Neural progenitor cell (in vitro differentiated cells): ENCODE data around the gene TLR10. TPM values are rescaled to one million over a fixed set of nuclear protein-coding genes. Genes with fewer than 3 reads are reported as not detected.

ENCODE experiments used
- DNase-seq: peaks from one replicate; pipeline ENCODE4 v3.0.0-alpha.2; 2016; ENCODE audit warnings: low spot score
- H2AFZ ChIP-seq: fragments of 200-600 bp; sonication (generic); replicated peaks from 2 replicates; pipeline ENCODE4 v1.6.1; 2016; ENCODE audit warnings: antibody characterized with exemption
- H3F3A ChIP-seq: fragments of 200-600 bp; sonication (generic); 2 replicates; pipeline ENCODE4 v1.6.1; 2016; ENCODE audit warnings: antibody characterized with exemption, low read depth
- H3K27ac ChIP-seq: fragments of 200-600 bp; sonication (generic); 2 replicates; pipeline ENCODE4 v1.5.1; 2016; ENCODE audit warnings: mild to moderate bottlenecking
- H3K27me3 ChIP-seq: fragments of 200-600 bp; sonication (generic); 2 replicates; pipeline ENCODE4 v1.6.1; 2016; ENCODE audit warnings: mild to moderate bottlenecking, moderate library complexity
- H3K36me3 ChIP-seq: fragments of 200-600 bp; sonication (generic); 2 replicates; pipeline ENCODE4 v1.5.1; 2016
- H3K4me1 ChIP-seq: fragments of 200-600 bp; sonication (generic); 2 replicates; pipeline ENCODE4 v1.6.1; 2016; ENCODE audit warnings: mixed run types
- H3K4me2 ChIP-seq: fragments of 200-600 bp; sonication (generic); 2 replicates; pipeline ENCODE4 v1.6.1; 2016
- H3K4me3 ChIP-seq: fragments of 200-600 bp; sonication (generic); 2 replicates; pipeline ENCODE4 v1.5.1; 2016
- H3K79me2 ChIP-seq: fragments of 200-600 bp; sonication (generic); 2 replicates; pipeline ENCODE4 v1.6.1; 2016; ENCODE audit warnings: low read depth
- H3K9ac ChIP-seq: fragments of 200-600 bp; sonication (generic); 2 replicates; pipeline ENCODE4 v1.6.1; 2016
- H3K9me3 ChIP-seq: fragments of 200-600 bp; sonication (generic); 2 replicates; pipeline ENCODE4 v1.5.1; 2016; ENCODE audit warnings: low read depth
- H4K20me1 ChIP-seq: fragments of 200-600 bp; sonication (generic); 2 replicates; pipeline ENCODE4 v1.6.1; 2016; ENCODE audit warnings: low read depth
- H3K27ac Mint-ChIP-seq: 3 replicates; pipeline ENCODE4 v1.8.0; 2021; ENCODE audit warnings: mixed read lengths
- H3K27me3 Mint-ChIP-seq: 2 replicates; pipeline ENCODE4 v1.8.0; 2022; ENCODE audit warnings: low read depth, mild to moderate bottlenecking, inconsistent platforms, moderate library complexity, mixed read lengths; ENCODE audit not compliant: insufficient read depth
- H3K36me3 Mint-ChIP-seq: 3 replicates; pipeline ENCODE4 v1.8.0; 2021; ENCODE audit warnings: mixed read lengths
- H3K4me1 Mint-ChIP-seq: 3 replicates; pipeline ENCODE4 v1.8.0; 2021; ENCODE audit warnings: mixed read lengths
- H3K4me3 Mint-ChIP-seq: 3 replicates; pipeline ENCODE4 v1.8.0; 2021; ENCODE audit warnings: mild to moderate bottlenecking, moderate library complexity, mixed read lengths
- H3K9me3 Mint-ChIP-seq: 3 replicates; pipeline ENCODE4 v1.8.0; 2020; ENCODE audit warnings: mixed read lengths
- CTCF ChIP-seq: fragments of 200-600 bp; sonication (generic); IDR thresholded peaks from 2 replicates; pipeline ENCODE4 v1.5.1; 2017; ENCODE audit warnings: antibody characterized with exemption, mild to moderate bottlenecking
- EZH2 ChIP-seq: fragments of 200-600 bp; sonication (generic); IDR thresholded peaks from 2 replicates; pipeline ENCODE4 v1.6.1; 2017; ENCODE audit warnings: antibody characterized with exemption, mild to moderate bottlenecking, moderate library complexity
- EZH2phosphoT487 ChIP-seq: fragments of 200-600 bp; sonication (generic); IDR thresholded peaks from 2 replicates; pipeline ENCODE4 v1.6.1; 2017; ENCODE audit warnings: antibody characterized with exemption
- total RNA-seq: library from RNA; depleted of rRNA; stranded (reverse); fragments of >200 nt; gene quantifications from 2 replicates; pipeline ENCODE4 v1.2.3, GENCODE V29; 2015; ENCODE audit warnings: low replicate concordance

The TLR10 gene
- total RNA-seq, 1 donor from 2014 or later = not detected

GRCh38 chr4:38738940-38739803 is 43.6 kb downstream of the TLR10 start:
- H3K36me3 Mint-ChIP-seq = no peaks in the 10 kb centered on the region
- H3K4me2 ChIP-seq = no peak overlapping the region
- H3K4me3 Mint-ChIP-seq = no peak overlapping the region
- H3K27me3 Mint-ChIP-seq = no peaks in the 10 kb centered on the region
- no peak for TF ChIP-seq CTCF
- TF ChIP-seq EZH2phosphoT487 = no peak
- no peak for TF ChIP-seq EZH2
- no peaks in the 10 kb centered on the region for H3K36me3 ChIP-seq
- peaks cover 6% of the 10 kb centered on the region for H3K4me1 Mint-ChIP-seq
- H4K20me1 ChIP-seq = no peaks in the 10 kb centered on the region
- H3K9ac ChIP-seq = no peak overlapping the region
- H3K27ac Mint-ChIP-seq = no peak overlapping the region
- H3K79me2 ChIP-seq = no peaks in the 10 kb centered on the region
- H2AFZ ChIP-seq = no peak overlapping the region
- no peaks in the 10 kb centered on the region for H3F3A ChIP-seq
- DNase-seq = no peak
- no peaks in the 10 kb centered on the region for H3K27me3 ChIP-seq
- H3K9me3 ChIP-seq = no peaks in the 10 kb centered on the region
- H3K4me1 ChIP-seq = no peaks in the 10 kb centered on the region
- peaks cover under 1% of the 10 kb centered on the region for H3K9me3 Mint-ChIP-seq
- H3K4me3 ChIP-seq = no peak overlapping the region
- H3K27ac ChIP-seq = no peak overlapping the region

DNA sequence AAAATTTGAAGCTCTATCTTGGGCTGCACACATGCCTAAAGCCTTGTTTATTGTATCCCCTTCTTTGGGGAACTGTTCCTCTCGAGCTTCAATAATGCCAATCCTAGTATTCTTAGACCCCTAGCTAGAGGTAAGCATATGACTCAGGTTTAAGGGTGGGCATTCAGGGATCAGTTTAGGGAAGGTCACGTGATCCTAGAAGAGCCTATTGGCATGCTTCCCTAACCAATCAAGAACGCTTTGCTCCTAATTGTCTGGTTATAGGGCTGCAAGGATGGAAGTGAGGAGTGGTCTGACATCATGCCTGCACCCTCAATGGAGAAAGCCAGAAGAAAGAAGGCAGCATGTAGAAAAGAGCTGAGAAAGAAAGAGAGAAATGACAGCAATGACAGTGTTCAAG is 46.9 kb downstream of the TLR10 start:
- Histone ChIP-seq H2AFZ (no peak overlapping the region), H3K9me3 (no peaks in the 10 kb centered on the region), H3K4me2 (no peak overlapping the region), H3K9ac (no peak overlapping the region), H3K4me3 (no peak overlapping the region), H4K20me1 (no peaks in the 10 kb centered on the region), H3K79me2 (no peaks in the 10 kb centered on the region), H3K36me3 (no peaks in the 10 kb centered on the region), H3K4me1 (no peaks in the 10 kb centered on the region), H3F3A (no peaks in the 10 kb centered on the region), H3K27ac (no peak overlapping the region), H3K27me3 (no peaks in the 10 kb centered on the region)
- Mint-ChIP-seq H3K27ac (no peak overlapping the region), H3K36me3 (peaks cover 8% of the 10 kb centered on the region), H3K9me3 (peaks cover 15% of the 10 kb centered on the region), H3K27me3 (peaks cover 11% of the 10 kb centered on the region), H3K4me1 (peaks cover 7% of the 10 kb centered on the region), H3K4me3 (no peak overlapping the region)
- TF ChIP-seq EZH2 = no peak
- TF ChIP-seq EZH2phosphoT487 = no peak
- TF ChIP-seq CTCF = no peak
- no peak for DNase-seq

GRCh38 chr4:38734911-38735310 is 47.9 kb downstream of the TLR10 start:
- H3K27me3 ChIP-seq = no peaks in the 10 kb centered on the region
- H3K4me3 ChIP-seq = no peak overlapping the region

More at GRCh38 chr4:38734911-38735310, 47.9 kb downstream of the TLR10 start:
- no peak for TF ChIP-seq CTCF
- no peak for TF ChIP-seq EZH2
- no peak for TF ChIP-seq EZH2phosphoT487
- Histone ChIP-seq H4K20me1 (no peaks in the 10 kb centered on the region), H3K27ac (no peak overlapping the region), H3K36me3 (no peaks in the 10 kb centered on the region), H3K4me1 (no peaks in the 10 kb centered on the region), H3K4me2 (no peak overlapping the region), H2AFZ (no peak overlapping the region), H3K9me3 (no peaks in the 10 kb centered on the region), H3F3A (no peaks in the 10 kb centered on the region), H3K79me2 (no peaks in the 10 kb centered on the region), H3K9ac (no peak overlapping the region)
- Mint-ChIP-seq H3K27me3 (peaks cover 11% of the 10 kb centered on the region), H3K27ac (no peak overlapping the region), H3K36me3 (peaks cover 8% of the 10 kb centered on the region), H3K9me3 (peaks cover 15% of the 10 kb centered on the region), H3K4me3 (no peak overlapping the region), H3K4me1 (peaks cover 7% of the 10 kb centered on the region)
- no peak for DNase-seq
